A673 (cell line): ENCODE results near the gene HERC2. TPM values are rescaled to one million over a fixed set of nuclear protein-coding genes. Genes with fewer than 3 reads are reported as not detected.

Source experiments
- BruUV-seq: library from RNA; stranded (reverse); fragments of 400-500 nt; replicated peaks from 2 replicates; lab custom pipeline; 2021; lab: Mats Ljungman, UMichigan
- CTCF ChIA-PET: fragments of 300-600 bp; sonication (Branson Sonifier 250); formaldehyde crosslinking; loops from one replicate; lab custom pipeline; 2022; ENCODE audit warnings: antibody characterized with exemption; lab: Charles Lee
- POLR2A ChIA-PET: fragments of 300-600 bp; sonication (Branson Sonifier 250); formaldehyde crosslinking; loops from one replicate; lab custom pipeline; 2022; ENCODE audit warnings: antibody characterized with exemption; ENCODE audit not compliant: low non-redundant PET; lab: Charles Lee
- DNase-seq: peaks from one replicate; pipeline ENCODE4 v3.0.0-alpha.2; 2015; ENCODE audit warnings: low spot score
- H3K27ac ChIP-seq: fragments of 200-600 bp; sonication (generic); 2 replicates; pipeline ENCODE4 v1.5.1; 2016; ENCODE audit warnings: mixed run types, low read depth, mild to moderate bottlenecking, mixed read lengths, antibody characterized with exemption, low read length; ENCODE audit not compliant: poor library complexity, severe bottlenecking
- H3K27me3 ChIP-seq: fragments of 200-600 bp; sonication (generic); replicated peaks from 2 replicates; pipeline ENCODE4 v1.6.1; 2017; ENCODE audit warnings: mixed run types, low read depth, mild to moderate bottlenecking, mixed read lengths, antibody characterized with exemption, low read length; ENCODE audit not compliant: insufficient read depth, poor library complexity
- H3K36me3 ChIP-seq: fragments of 200-600 bp; sonication (generic); 2 replicates; pipeline ENCODE4 v1.6.1; 2016; ENCODE audit warnings: mixed run types, mild to moderate bottlenecking, mixed read lengths, antibody characterized with exemption, low read length; ENCODE audit not compliant: insufficient read depth, poor library complexity, severe bottlenecking
- H3K4me1 ChIP-seq: fragments of 200-600 bp; sonication (generic); 2 replicates; pipeline ENCODE4 v1.6.1; 2017; ENCODE audit warnings: mixed run types, mild to moderate bottlenecking, mixed read lengths, antibody characterized with exemption, low read length; ENCODE audit not compliant: insufficient read depth, poor library complexity, severe bottlenecking
- H3K4me3 ChIP-seq: fragments of 200-600 bp; sonication (generic); 2 replicates; pipeline ENCODE4 v1.5.1; 2016; ENCODE audit warnings: low read depth, mixed run types, mild to moderate bottlenecking, mixed read lengths, low read length; ENCODE audit not compliant: poor library complexity, severe bottlenecking
- H3K9me3 ChIP-seq: fragments of 200-600 bp; sonication (generic); 2 replicates; pipeline ENCODE4 v1.6.1; 2016; ENCODE audit warnings: mixed run types, low read depth, mild to moderate bottlenecking, mixed read lengths, antibody characterized with exemption, low read length; ENCODE audit not compliant: poor library complexity, severe bottlenecking
- CTCF ChIP-seq: fragments of 300-800, 200-600 bp; sonication (generic); conservative IDR thresholded peaks from 2 replicates; pipeline ENCODE4 v1.5.1; 2017; ENCODE audit warnings: low read depth, mild to moderate bottlenecking, antibody characterized with exemption, low read length, moderate library complexity, mixed read lengths
- EZH2 ChIP-seq: fragments of 200-600 bp; sonication (generic); IDR thresholded peaks from 2 replicates; pipeline ENCODE4 v1.6.1; 2017; ENCODE audit warnings: borderline replicate concordance, low read depth, mild to moderate bottlenecking, mixed read lengths, antibody characterized with exemption, low read length; ENCODE audit not compliant: poor library complexity, severe bottlenecking
- intact Hi-C: fragments of 100-400 bp; cut with micrococcal nuclease; formaldehyde crosslinking; loops from one replicate; pipeline ENCODE4 v1.10.0; 2022; ENCODE audit not compliant: unreplicated experiment
- total RNA-seq: library from RNA; stranded (reverse); gene quantifications from 2 replicates; pipeline ENCODE4 v1.2.3, GENCODE V29; 2021

The HERC2 gene
- total RNA-seq, 1 experiment from 2014 or later = 86.1 TPM

DNA sequence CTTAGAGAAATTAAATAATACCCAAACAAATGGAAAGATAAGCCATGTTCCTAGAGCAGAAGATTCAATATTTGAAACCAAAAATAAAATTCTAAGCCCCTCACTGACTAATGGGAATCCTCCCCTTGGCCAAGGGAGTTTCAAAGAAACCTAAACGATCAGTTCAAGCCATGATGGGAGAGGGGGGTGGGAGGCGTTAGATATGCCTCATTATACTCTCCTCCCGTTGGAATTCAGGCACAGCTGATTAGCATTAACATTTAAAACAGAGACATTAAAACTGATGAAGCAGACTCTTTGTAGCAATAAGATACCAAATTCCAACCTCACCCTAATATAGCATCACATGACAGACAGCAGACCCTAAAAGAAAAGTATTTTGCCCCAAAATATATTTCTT lies 255.7 kb downstream of the HERC2 start:
- H3K9me3 ChIP-seq = no peaks in the 10 kb centered on the region
- no peaks in the 10 kb centered on the region for H3K27me3 ChIP-seq
- intact Hi-C loops = no loop called here
- ChIA-PET CTCF (no interaction called here), POLR2A (no interaction called here)
- TF ChIP-seq CTCF (no peak), EZH2 (no peak)
- H3K27ac ChIP-seq = no peak overlapping the region
- H3K4me1 ChIP-seq = no peaks in the 10 kb centered on the region
- no peak for DNase-seq
- no TSS peak for BruUV-seq
- no peaks in the 10 kb centered on the region for H3K36me3 ChIP-seq
- H3K4me3 ChIP-seq = no peak overlapping the region

Other genes with a start within 250 kb of the HERC2 start
- 0.09 TPM in 1 of 2 replicates, not detected in the other for gene OCA2, start 222.9 kb downstream of the HERC2 start, total RNA-seq
- not detected in 2 replicates for gene GOLGA6L24, start 35.9 kb upstream of the HERC2 start, total RNA-seq
- gene GOLGA8F, start 56.5 kb upstream of the HERC2 start, total RNA-seq = not detected in 2 replicates
- gene GOLGA8G, start 210.8 kb upstream of the HERC2 start, total RNA-seq = not detected in 2 replicates
- gene GOLGA6L25, start 231.4 kb upstream of the HERC2 start, total RNA-seq = not detected in 2 replicates